HFFc6 (cell line): Measurements from ENCODE around the gene CYP4F8. TPM values are rescaled to one million over a fixed set of nuclear protein-coding genes. Genes with fewer than 3 reads are reported as not detected.
"Not testable (repeated sequence)": the region's sequence is repeated elsewhere in the genome, so short reads cannot be mapped to it uniquely, and the experiment has no call there.

Experiments used
- DNase-seq: peaks from one replicate; pipeline ENCODE4 v3.0.0-alpha.2; 2018
- H3K27ac Mint-ChIP-seq: 2 replicates; pipeline ENCODE4 v1.8.0; 2020; ENCODE audit warnings: mild to moderate bottlenecking, mixed read lengths
- H3K27me3 Mint-ChIP-seq: 2 replicates; pipeline ENCODE4 v1.8.0; 2021; ENCODE audit warnings: mild to moderate bottlenecking, moderate library complexity, mixed read lengths; ENCODE audit not compliant: insufficient read depth
- H3K36me3 Mint-ChIP-seq: 2 replicates; pipeline ENCODE4 v1.8.0; 2021; ENCODE audit warnings: low read depth, mixed read lengths
- H3K4me1 Mint-ChIP-seq: 2 replicates; pipeline ENCODE4 v1.8.0; 2020; ENCODE audit warnings: low read depth, mixed read lengths
- H3K4me3 Mint-ChIP-seq: 2 replicates; pipeline ENCODE4 v1.8.0; 2020; ENCODE audit warnings: mild to moderate bottlenecking, moderate library complexity, mixed read lengths
- H3K9me3 Mint-ChIP-seq: 2 replicates; pipeline ENCODE4 v1.8.0; 2020; ENCODE audit warnings: mild to moderate bottlenecking, mixed read lengths
- total RNA-seq, 6 experiments: library from RNA; stranded (reverse); fragmentation: NEBNext Ultra II Directional; extraction: Animal tissue kit (Norgen Biotek cat#: 25700); gene quantifications; 2 replicates in 1 of 6; 3 replicates in 5 of 6; pipeline ENCODE4 v1.2.3, GENCODE V29; 2021
- TF ChIP-seq, protein P1 (sequence below): fragments of 200-600 bp; sonication (generic); IDR thresholded peaks from 2 replicates; pipeline ENCODE4 v1.5.0; 2021; ENCODE audit warnings: antibody characterized with exemption, mild to moderate bottlenecking

The CYP4F8 gene
- total RNA-seq, 6 experiments from 2014 or later: not detected

DNA sequence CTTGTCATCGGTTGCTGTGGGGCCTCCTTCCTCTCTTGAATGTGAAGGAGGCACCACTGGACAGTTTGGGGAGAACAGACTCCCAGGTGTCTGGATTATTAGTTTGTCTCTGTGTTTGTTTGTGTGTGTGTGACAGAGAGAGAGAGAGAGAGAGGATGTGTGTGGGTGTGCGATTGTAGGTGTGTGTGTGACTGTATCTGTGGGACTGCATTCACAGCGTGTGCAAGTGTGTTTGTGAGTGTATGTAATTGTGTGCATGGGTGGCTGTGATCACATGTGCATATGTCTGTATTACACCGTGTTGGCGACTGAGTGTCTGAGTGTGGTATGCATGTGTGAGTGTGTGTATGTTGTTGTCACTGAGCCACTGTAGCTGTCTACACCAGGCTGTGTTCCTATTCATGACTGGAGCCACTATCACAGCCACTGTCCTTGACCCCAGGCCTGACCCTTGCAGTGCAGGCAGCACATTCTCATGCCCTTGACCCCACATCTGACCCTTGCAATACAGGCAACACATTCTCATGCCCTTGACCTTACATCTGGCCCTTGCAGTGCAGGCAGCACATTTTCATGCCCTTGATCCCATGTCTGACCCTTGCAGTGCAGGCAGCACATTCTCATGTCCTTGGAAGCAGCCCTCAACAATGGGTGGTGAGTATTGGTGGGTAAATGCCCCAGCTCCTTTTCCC is 25.1 kb upstream of the CYP4F8 start:
- peaks cover 6% of the 10 kb centered on the region for H3K27me3 Mint-ChIP-seq
- no peak overlapping the region for H3K4me3 Mint-ChIP-seq
- peaks cover 10% of the 10 kb centered on the region; the same call in 1 of the 2 replicates for H3K9me3 Mint-ChIP-seq
- H3K36me3 Mint-ChIP-seq: no peaks in the 10 kb centered on the region
- H3K27ac Mint-ChIP-seq: no peak overlapping the region
- DNase-seq: no peak
- TF ChIP-seq, protein P1, sequence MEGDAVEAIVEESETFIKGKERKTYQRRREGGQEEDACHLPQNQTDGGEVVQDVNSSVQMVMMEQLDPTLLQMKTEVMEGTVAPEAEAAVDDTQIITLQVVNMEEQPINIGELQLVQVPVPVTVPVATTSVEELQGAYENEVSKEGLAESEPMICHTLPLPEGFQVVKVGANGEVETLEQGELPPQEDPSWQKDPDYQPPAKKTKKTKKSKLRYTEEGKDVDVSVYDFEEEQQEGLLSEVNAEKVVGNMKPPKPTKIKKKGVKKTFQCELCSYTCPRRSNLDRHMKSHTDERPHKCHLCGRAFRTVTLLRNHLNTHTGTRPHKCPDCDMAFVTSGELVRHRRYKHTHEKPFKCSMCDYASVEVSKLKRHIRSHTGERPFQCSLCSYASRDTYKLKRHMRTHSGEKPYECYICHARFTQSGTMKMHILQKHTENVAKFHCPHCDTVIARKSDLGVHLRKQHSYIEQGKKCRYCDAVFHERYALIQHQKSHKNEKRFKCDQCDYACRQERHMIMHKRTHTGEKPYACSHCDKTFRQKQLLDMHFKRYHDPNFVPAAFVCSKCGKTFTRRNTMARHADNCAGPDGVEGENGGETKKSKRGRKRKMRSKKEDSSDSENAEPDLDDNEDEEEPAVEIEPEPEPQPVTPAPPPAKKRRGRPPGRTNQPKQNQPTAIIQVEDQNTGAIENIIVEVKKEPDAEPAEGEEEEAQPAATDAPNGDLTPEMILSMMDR: no peak
- H3K4me1 Mint-ChIP-seq: no peaks in the 10 kb centered on the region

DNA sequence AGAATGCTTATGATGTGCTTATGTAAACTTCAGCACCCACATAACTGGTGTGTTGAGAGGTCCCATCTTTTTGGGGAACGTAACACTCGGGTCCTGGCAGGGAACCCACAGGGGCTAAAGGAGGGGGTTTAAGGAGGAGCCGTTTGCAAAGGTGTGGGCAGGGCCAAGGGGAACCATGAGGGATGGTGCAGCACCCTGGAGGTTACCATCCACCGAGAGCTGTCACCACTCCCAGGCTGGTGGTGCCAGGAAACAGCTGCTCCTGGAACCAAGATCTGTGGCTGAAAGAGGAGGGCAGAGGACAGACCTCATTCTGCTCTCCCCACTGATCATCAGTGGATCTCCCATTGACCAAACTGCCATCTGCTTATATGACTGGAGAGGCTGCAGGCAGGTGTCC is 23.2 kb upstream of the CYP4F8 start:
- H3K9me3 Mint-ChIP-seq: peaks cover 10% of the 10 kb centered on the region; the same call in 1 of the 2 replicates
- H3K27me3 Mint-ChIP-seq: peaks cover 4% of the 10 kb centered on the region
- no peaks in the 10 kb centered on the region for H3K4me1 Mint-ChIP-seq

DNA sequence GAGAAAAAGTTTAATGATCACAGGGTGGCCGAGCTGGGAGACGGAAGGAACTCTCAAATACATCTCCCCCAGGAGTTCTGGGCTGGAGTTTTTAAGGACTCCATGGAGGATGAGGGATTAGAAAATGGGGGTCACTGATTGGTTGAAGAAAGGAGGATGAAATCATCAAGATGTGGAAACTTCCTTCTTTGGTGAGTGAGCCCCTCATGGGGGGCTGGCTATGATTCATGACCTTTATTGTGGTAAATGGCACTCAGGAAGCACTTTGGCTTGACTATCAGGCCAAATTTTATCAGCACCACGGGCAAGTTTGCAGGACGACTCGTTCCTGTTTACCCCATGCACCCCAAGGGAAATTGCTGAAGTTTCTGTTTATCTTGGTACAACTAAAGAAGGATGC is 22.5 kb upstream of the CYP4F8 start:
- H3K9me3 Mint-ChIP-seq, H3K36me3 Mint-ChIP-seq, DNase-seq, H3K4me1 Mint-ChIP-seq, H3K4me3 Mint-ChIP-seq, H3K27me3 Mint-ChIP-seq, H3K27ac Mint-ChIP-seq: not testable (repeated sequence)

More for the DNA sequence above, 23.2 kb upstream of the CYP4F8 start:
- TF ChIP-seq, protein P1: no peak
- DNase-seq: no peak
- Mint-ChIP-seq H3K36me3 (no peaks in the 10 kb centered on the region), H3K4me3 (no peak overlapping the region), H3K27ac (no peak overlapping the region)

DNA sequence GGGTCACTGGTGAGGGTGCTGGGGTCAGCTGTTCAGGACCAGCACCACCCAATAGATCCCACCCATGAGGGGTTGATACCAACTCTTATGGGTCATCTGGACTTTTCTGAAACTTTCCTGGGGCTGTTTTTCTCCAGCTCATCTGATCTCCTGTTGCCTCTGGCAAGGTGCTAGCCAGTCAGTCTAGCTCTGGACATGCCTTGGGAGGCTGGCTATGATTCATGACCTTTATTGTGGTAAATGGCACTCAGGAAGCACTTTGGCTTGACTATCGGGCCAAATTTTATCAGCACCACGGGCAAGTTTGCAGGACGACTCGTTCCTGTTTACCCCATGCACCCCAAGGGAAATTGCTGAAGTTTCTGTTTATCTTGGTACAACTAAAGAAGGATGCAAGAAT is 21.3 kb upstream of the CYP4F8 start:
- DNase-seq, H3K36me3 Mint-ChIP-seq, H3K27me3 Mint-ChIP-seq, H3K4me1 Mint-ChIP-seq, H3K9me3 Mint-ChIP-seq, H3K4me3 Mint-ChIP-seq, H3K27ac Mint-ChIP-seq: not testable (repeated sequence)

DNA sequence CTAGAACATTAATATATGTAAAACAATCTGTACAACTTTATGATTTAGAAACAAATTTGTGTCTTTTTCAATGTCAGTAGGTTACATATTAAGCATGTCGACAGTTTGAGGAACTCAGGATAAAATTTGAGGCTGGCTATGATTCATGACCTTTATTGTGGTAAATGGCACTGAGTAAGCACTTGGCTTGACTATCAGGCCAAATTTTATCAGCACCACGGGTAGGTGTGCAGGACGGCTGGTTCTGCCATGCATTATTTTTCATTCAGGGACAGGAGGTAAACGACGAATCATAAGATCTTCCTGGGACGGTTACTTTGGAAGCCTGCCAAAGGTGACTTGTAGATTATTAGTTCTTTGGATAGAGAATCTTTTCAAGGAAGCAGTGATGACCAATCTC is 19.9 kb upstream of the CYP4F8 start:
- H3K9me3 Mint-ChIP-seq: peaks cover 10% of the 10 kb centered on the region; the same call in 1 of the 2 replicates
- H3K4me1 Mint-ChIP-seq: no peaks in the 10 kb centered on the region
- H3K27ac Mint-ChIP-seq: no peak overlapping the region
- H3K4me3 Mint-ChIP-seq: no peak overlapping the region
- no peaks in the 10 kb centered on the region for H3K36me3 Mint-ChIP-seq
- H3K27me3 Mint-ChIP-seq: peaks cover 4% of the 10 kb centered on the region
- DNase-seq: no peak
- TF ChIP-seq, protein P1: no peak

DNA sequence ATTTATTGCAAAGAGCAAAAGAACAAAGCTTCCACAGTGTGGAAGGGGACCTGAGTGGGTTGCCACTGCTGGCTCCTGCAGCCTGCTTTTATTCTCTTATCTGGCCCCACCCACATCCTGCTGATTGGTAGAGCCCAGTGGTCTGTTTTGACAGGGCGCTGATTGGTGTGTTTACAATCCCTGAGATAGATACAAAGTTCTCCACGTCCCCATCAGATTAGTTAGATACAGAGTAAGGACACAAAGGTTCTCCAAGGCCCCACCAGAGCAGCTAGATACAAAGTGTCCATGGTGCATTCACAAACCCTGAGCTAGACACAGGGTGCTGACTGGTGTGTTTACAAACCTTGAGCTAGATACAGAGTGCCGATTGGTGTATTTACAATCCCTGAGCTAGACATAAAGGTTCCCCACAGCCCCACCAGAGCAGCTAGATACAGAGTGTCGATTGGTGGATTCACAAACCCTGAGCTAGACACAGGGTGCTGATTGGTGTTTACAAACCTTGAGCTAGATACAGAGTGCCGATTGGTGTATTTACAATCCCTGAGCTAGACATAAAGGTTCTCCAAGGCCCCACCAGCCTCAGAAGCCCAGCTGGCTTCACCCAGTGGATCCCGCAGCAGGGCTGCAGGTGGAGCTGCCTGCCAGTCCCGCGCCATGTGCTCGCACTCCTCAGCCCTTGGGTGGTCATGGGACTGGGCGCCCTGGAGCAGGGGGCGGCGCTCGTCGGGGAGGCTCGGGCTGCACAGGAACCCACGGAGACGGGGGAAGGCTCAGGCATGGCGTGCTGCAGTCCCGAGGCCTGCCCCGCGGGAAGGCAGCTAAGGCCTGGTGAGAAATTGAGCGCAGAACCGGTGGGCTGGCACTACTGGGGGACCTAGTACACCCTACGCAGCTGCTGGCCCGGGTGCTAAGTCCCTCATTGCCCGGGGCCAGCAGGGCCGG is 6.8 kb upstream of the CYP4F8 start:
- not testable (repeated sequence) for DNase-seq, H3K9me3 Mint-ChIP-seq, H3K27ac Mint-ChIP-seq, H3K27me3 Mint-ChIP-seq, H3K4me1 Mint-ChIP-seq, H3K4me3 Mint-ChIP-seq, H3K36me3 Mint-ChIP-seq

DNA sequence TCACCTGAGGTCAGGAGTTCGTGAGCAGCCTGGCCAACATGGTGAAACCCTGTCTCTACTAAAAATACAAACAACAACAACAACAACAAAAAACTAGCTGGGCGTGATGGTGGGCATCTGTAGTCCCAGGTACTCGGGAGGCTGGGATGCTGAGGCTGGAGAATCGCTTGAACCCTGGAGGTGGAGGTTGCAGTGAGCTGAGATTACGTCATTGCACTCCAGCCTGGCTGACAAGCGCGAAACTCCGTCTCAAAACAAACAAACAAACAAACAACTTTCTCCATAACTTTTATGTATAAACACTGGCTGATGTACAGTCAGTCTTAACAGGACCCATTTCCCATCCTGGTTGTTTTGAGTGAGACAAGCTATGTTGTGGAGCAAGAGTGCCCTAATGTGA is 5.8 kb upstream of the CYP4F8 start:
- Mint-ChIP-seq H3K4me3 (no peak overlapping the region), H3K27ac (no peak overlapping the region), H3K27me3 (no peaks in the 10 kb centered on the region), H3K9me3 (no peaks in the 10 kb centered on the region; the same call in 1 of the 2 replicates), H3K36me3 (no peaks in the 10 kb centered on the region), H3K4me1 (no peaks in the 10 kb centered on the region)
- TF ChIP-seq, protein P1: no peak
- no peak for DNase-seq
